OCI-LY1 (cell line): Measurements from ENCODE around the gene PDE8A.

Experiments
- CTCF ChIP-seq: fragments of 200-600 bp; sonication (generic), shearing (Covaris generic); IDR thresholded peaks from 2 replicates; pipeline ENCODE4 v1.5.1; 2017; ENCODE audit warnings: mild to moderate bottlenecking, antibody characterized with exemption, low read length, moderate library complexity, mixed read lengths
- EZH2 ChIP-seq: fragments of 200-600 bp; sonication (generic), shearing (Covaris generic); IDR thresholded peaks from 2 replicates; pipeline ENCODE4 v1.8.0; 2017; ENCODE audit warnings: borderline replicate concordance, mixed run types, mild to moderate bottlenecking, antibody characterized with exemption, low read length, moderate library complexity, mixed read lengths

DNA sequence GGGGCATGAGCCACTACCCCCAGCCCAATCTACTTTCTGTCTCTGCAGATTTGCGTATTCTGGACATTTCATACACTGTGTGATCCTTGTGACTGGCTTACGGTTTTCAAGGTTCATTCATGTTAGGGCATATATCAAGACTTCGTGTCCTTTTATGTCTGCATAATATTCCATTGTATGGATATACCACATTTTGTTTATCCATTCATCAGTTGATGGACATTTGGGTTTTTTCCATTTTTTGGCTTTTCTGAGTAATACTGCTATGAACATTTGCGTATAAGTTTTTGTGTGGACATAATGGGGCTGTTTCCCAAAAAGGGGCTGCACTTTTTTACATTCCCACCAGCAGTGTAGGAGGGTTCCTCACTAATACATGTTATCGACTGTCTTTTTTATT is 106.6 kb downstream of the PDE8A start:
- TF ChIP-seq EZH2 (no peak), CTCF (no peak)
